DND-41 (cell line): ENCODE measurements around the gene MKRN1.

Experiments
- EZH2 ChIP-seq: IDR thresholded peaks from 3 replicates; pipeline ENCODE4 v1.6.1; 2012; ENCODE audit warnings: borderline replicate concordance, low read depth, mild to moderate bottlenecking, moderate library complexity, low read length, inconsistent platforms; ENCODE audit not compliant: severe bottlenecking
- TF ChIP-seq, protein P1 (sequence below): IDR thresholded peaks from 2 replicates; pipeline ENCODE4 v1.5.1; 2012; ENCODE audit warnings: borderline replicate concordance, low read length, moderate library complexity, mild to moderate bottlenecking; ENCODE audit not compliant: poor library complexity, severe bottlenecking; ENCODE audit errors: extremely low read depth

DNA sequence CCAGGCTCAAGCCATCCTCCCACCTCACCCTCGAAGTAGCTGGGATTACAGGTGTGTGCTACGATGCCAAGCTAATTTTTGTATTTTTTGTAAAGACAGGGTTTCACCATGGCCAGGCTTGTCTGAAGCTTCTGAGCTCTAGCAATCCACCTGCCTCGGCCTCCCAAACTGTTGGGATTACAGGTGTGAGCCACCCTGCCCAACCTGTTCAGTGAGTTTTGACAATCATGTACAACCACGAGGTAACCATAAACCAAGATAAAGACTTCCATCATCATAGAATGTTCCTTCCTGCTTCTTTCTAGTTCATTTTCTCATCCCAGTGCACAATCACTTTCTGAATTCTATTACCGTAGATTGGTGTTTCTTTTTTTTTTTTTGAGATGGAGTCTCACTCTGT lies 30.5 kb upstream of the MKRN1 start:
- TF ChIP-seq, protein P1, sequence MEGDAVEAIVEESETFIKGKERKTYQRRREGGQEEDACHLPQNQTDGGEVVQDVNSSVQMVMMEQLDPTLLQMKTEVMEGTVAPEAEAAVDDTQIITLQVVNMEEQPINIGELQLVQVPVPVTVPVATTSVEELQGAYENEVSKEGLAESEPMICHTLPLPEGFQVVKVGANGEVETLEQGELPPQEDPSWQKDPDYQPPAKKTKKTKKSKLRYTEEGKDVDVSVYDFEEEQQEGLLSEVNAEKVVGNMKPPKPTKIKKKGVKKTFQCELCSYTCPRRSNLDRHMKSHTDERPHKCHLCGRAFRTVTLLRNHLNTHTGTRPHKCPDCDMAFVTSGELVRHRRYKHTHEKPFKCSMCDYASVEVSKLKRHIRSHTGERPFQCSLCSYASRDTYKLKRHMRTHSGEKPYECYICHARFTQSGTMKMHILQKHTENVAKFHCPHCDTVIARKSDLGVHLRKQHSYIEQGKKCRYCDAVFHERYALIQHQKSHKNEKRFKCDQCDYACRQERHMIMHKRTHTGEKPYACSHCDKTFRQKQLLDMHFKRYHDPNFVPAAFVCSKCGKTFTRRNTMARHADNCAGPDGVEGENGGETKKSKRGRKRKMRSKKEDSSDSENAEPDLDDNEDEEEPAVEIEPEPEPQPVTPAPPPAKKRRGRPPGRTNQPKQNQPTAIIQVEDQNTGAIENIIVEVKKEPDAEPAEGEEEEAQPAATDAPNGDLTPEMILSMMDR, result no peak
- no peak for TF ChIP-seq EZH2
